HG03439 (cell line): ENCODE results near the gene CEP85L.

Experiments used
- ATAC-seq: cut with Tn5 transposase; IDR thresholded peaks from one replicate; pipeline ENCODE4 v1.9.1; 2021; ENCODE audit warnings: mild to moderate bottlenecking, moderate library complexity; ENCODE audit not compliant: unreplicated experiment

Gene CEP85L

GRCh38 chr6:118580585-118581419 lies 70.6 kb downstream of the CEP85L start:
- peak; percentile 66 for ATAC-seq

- no peak for ATAC-seq
Observed at GRCh38 chr6:118579786-118580185, 71.6 kb downstream of the CEP85L start.

- ATAC-seq, result no peak
Observed at GRCh38 chr6:118578617-118579016, 72.8 kb downstream of the CEP85L start.

GRCh38 chr6:118577972-118578371 lies 73.4 kb downstream of the CEP85L start:
- no peak for ATAC-seq

- ATAC-seq, result no peak
Observed at GRCh38 chr6:118574051-118574865, 77.1 kb downstream of the CEP85L start.

- ATAC-seq, result no peak
Observed at GRCh38 chr6:118571121-118571520, 80.3 kb downstream of the CEP85L start.

- no peak for ATAC-seq
Observed at GRCh38 chr6:118569498-118569897, 81.9 kb downstream of the CEP85L start.

GRCh38 chr6:118567974-118568373 lies 83.4 kb downstream of the CEP85L start:
- ATAC-seq, result no peak

- ATAC-seq, result peak; percentile 95
Observed at GRCh38 chr6:118565311-118565960, 86.0 kb downstream of the CEP85L start.

- no peak for ATAC-seq
Observed at GRCh38 chr6:118562959-118563358, 88.4 kb downstream of the CEP85L start.

- ATAC-seq, result no peak
Observed at GRCh38 chr6:118562248-118562647, 89.1 kb downstream of the CEP85L start.

- ATAC-seq, result peak; percentile 57
Observed at GRCh38 chr6:118559659-118560058, 91.7 kb downstream of the CEP85L start.

- no peak for ATAC-seq
Observed at GRCh38 chr6:118558464-118559217, 92.8 kb downstream of the CEP85L start.

GRCh38 chr6:118554698-118555097 lies 96.7 kb downstream of the CEP85L start:
- no peak for ATAC-seq

- no peak for ATAC-seq
Observed at GRCh38 chr6:118553132-118553531, 98.3 kb downstream of the CEP85L start.

- peak; percentile 82 for ATAC-seq
Observed at GRCh38 chr6:118551063-118552053, 100.0 kb downstream of the CEP85L start.

GRCh38 chr6:118548613-118549012 lies 102.8 kb downstream of the CEP85L start:
- no peak for ATAC-seq

GRCh38 chr6:118548136-118548535 lies 103.3 kb downstream of the CEP85L start, which contains the start of gene PLN:
PLN (plus strand) TSS chr6:118548296; CDS start chr6:118558922, 10,626 bp downstream.
- no peak for ATAC-seq

GRCh38 chr6:118546880-118547218 lies 104.5 kb downstream of the CEP85L start:
- no peak for ATAC-seq
